OCI-LY1 (cell line): Measurements from ENCODE around the gene APBA1.

ENCODE experiments used
- CTCF ChIP-seq: fragments of 200-600 bp; sonication (generic), shearing (Covaris generic); IDR thresholded peaks from 2 replicates; pipeline ENCODE4 v1.5.1; 2017; ENCODE audit warnings: mild to moderate bottlenecking, antibody characterized with exemption, low read length, moderate library complexity, mixed read lengths
- EZH2 ChIP-seq: fragments of 200-600 bp; sonication (generic), shearing (Covaris generic); IDR thresholded peaks from 2 replicates; pipeline ENCODE4 v1.8.0; 2017; ENCODE audit warnings: borderline replicate concordance, mixed run types, mild to moderate bottlenecking, antibody characterized with exemption, low read length, moderate library complexity, mixed read lengths

- TF ChIP-seq CTCF (no peak), EZH2 (no peak)
Observed at GRCh38 chr9:69696802-69697201, 24.6 kb upstream of the APBA1 start.
